ENCODE results near the gene STAG3. TPM values are rescaled to one million over a fixed set of nuclear protein-coding genes. Genes with fewer than 3 reads are reported as not detected.
A peak's percentile ranks its signal among the peaks of the same experiment; 100 is the strongest.
"Not testable (repeated sequence)": the region's sequence is repeated elsewhere in the genome, so short reads cannot be mapped to it uniquely, and the experiment has no call there.

The STAG3 gene
- total and polyA plus RNA-seq, 2 donors from 2014 or later: 3.4 to 3.7 TPM

- Histone ChIP-seq H3K9me3 (ENCODE audit: control insufficient read depth in 2 of 3, insufficient read depth in 1 of 3, low read length in 3 of 3) (no peaks in the 10 kb centered on the region), H3K36me3 (ENCODE audit: control insufficient read depth in 2 of 3, insufficient read depth in 3 of 3, low read length in 3 of 3) (no peaks in the 10 kb centered on the region), H3K27ac (ENCODE audit: low read depth in 2 of 2, low read length in 2 of 2) (no peak overlapping the region), H3K9ac (ENCODE audit: low read length in 3 of 3) (no peak overlapping the region), H3K4me1 (ENCODE audit: control insufficient read depth in 2 of 3, insufficient read depth in 2 of 3, low read depth in 1 of 3, low read length in 3 of 3) (no peaks in the 10 kb centered on the region), H3K27me3 (ENCODE audit: control insufficient read depth, insufficient read depth, low read length) (no peaks in the 10 kb centered on the region), H3K4me3 (ENCODE audit: low read length in 3 of 3) (no peak overlapping the region)
- FAIRE-seq (no peak), DNase-seq (peak in 1 of 5 donors; percentile 36)
- intact Hi-C loops (cut with DNase I): no loop called here
- no peak for TF ChIP-seq CTCF (IDR thresholded peaks at IDR 0.05; ENCODE audit: borderline replicate concordance, extremely low read depth, insufficient read depth)
Observed at GRCh38 chr7:100137851-100138760, 39.6 kb upstream of the STAG3 start.

GRCh38 chr7:100141555-100141949 lies 36.2 kb upstream of the STAG3 start:
- FAIRE-seq (no peak), DNase-seq (no peak)
- H3K4me1 ChIP-seq (ENCODE audit: control insufficient read depth in 2 of 3, insufficient read depth in 2 of 3, low read depth in 1 of 3, low read length in 3 of 3): no peaks in the 10 kb centered on the region
- no peak overlapping the region for H3K4me3 ChIP-seq (ENCODE audit: low read length in 3 of 3)
- no peaks in the 10 kb centered on the region for H3K27me3 ChIP-seq (ENCODE audit: control insufficient read depth, insufficient read depth, low read length)
- intact Hi-C loops (cut with DNase I): no loop called here
- TF ChIP-seq CTCF (IDR thresholded peaks at IDR 0.05; ENCODE audit: borderline replicate concordance, extremely low read depth, insufficient read depth): no peak
- no peaks in the 10 kb centered on the region for H3K36me3 ChIP-seq (ENCODE audit: control insufficient read depth in 2 of 3, insufficient read depth in 3 of 3, low read length in 3 of 3)
- H3K9ac ChIP-seq (ENCODE audit: low read length in 3 of 3): no peak overlapping the region
- no peaks in the 10 kb centered on the region for H3K9me3 ChIP-seq (ENCODE audit: control insufficient read depth in 2 of 3, insufficient read depth in 1 of 3, low read length in 3 of 3)
- H3K27ac ChIP-seq (ENCODE audit: low read depth in 2 of 2, low read length in 2 of 2): no peak overlapping the region

GRCh38 chr7:100142461-100142860 lies 35.3 kb upstream of the STAG3 start:
- Histone ChIP-seq H3K9ac (ENCODE audit: low read length in 3 of 3) (no peak overlapping the region), H3K4me1 (ENCODE audit: control insufficient read depth in 2 of 3, insufficient read depth in 2 of 3, low read depth in 1 of 3, low read length in 3 of 3) (no peaks in the 10 kb centered on the region), H3K27ac (ENCODE audit: low read depth in 2 of 2, low read length in 2 of 2) (no peak overlapping the region), H3K27me3 (ENCODE audit: control insufficient read depth, insufficient read depth, low read length) (no peaks in the 10 kb centered on the region), H3K4me3 (ENCODE audit: low read length in 3 of 3) (no peak overlapping the region), H3K36me3 (ENCODE audit: control insufficient read depth in 2 of 3, insufficient read depth in 3 of 3, low read length in 3 of 3) (no peaks in the 10 kb centered on the region), H3K9me3 (ENCODE audit: control insufficient read depth in 2 of 3, insufficient read depth in 1 of 3, low read length in 3 of 3) (no peaks in the 10 kb centered on the region)
- DNase-seq (no peak), FAIRE-seq (no peak)
- no peak for TF ChIP-seq CTCF (IDR thresholded peaks at IDR 0.05; ENCODE audit: borderline replicate concordance, extremely low read depth, insufficient read depth)
- intact Hi-C loops (cut with DNase I): no loop called here

GRCh38 chr7:100146350-100146749 lies 31.4 kb upstream of the STAG3 start:
- intact Hi-C loops (cut with DNase I); H3K9ac ChIP-seq (ENCODE audit: low read length in 3 of 3); H3K4me1 ChIP-seq (ENCODE audit: control insufficient read depth in 2 of 3, insufficient read depth in 2 of 3, low read depth in 1 of 3, low read length in 3 of 3); H3K36me3 ChIP-seq (ENCODE audit: control insufficient read depth in 2 of 3, insufficient read depth in 3 of 3, low read length in 3 of 3); FAIRE-seq; DNase-seq; H3K4me3 ChIP-seq (ENCODE audit: low read length in 3 of 3); H3K27ac ChIP-seq (ENCODE audit: low read depth in 2 of 2, low read length in 2 of 2); H3K27me3 ChIP-seq (ENCODE audit: control insufficient read depth, insufficient read depth, low read length); H3K9me3 ChIP-seq (ENCODE audit: control insufficient read depth in 2 of 3, insufficient read depth in 1 of 3, low read length in 3 of 3): not testable (repeated sequence)

All from kidney (tissue), 14 donors.